ENCODE data around the gene LBH. TPM values are rescaled to one million over a fixed set of nuclear protein-coding genes. Genes with fewer than 3 reads are reported as not detected.
A peak's percentile ranks its signal among the peaks of the same experiment; 100 is the strongest.

Gene LBH
- 6.9 and 18.7 TPM in 2 replicates for total RNA-seq

DNA sequence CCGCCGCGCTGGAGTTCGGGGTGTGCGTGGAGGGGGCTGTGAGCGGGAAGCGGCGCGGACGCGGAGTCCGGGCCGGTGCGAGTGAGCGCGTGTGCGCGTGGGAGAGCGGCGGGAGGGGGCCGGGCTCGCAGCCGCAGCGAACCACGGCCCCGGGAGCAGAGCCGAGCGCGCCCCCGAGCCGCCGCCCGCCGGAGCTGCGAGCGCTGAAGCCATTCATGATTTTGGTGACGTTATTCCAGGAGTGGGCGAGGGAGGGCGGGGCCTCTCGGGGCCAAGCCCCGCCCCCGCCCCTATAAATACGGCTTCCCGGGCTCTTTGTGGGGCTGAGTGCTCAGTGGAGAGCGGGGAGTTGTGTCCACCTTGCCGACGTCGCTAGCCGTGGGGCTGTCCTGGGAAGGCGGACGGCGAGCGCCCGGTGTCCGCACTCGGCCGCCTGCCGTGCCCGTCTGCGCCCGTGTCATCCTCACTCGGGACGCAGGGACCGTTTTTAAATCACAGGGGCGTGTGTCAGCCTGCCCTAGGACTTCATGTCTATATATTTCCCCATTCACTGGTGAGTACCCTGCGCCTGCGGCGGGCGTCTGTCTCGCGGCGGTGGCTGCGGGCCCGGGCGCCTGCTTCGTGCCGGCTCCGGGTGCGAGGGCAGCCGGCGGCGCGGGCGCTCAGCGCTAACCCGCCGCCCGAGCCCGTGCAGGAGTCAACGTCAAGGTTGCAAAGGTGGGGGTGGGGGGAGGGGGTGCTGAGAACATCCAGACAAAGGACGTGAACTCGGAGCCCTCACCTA is at the start of gene LBH:
LBH (plus strand) TSS at position 323 of the 784 bp plus-strand sequence; CDS start at position 528, 205 bp downstream.
- H3K36me3 ChIP-seq (ENCODE audit: control insufficient read depth, insufficient read depth, low read length) = no peaks in the 10 kb centered on the region
- TF ChIP-seq, protein P1, sequence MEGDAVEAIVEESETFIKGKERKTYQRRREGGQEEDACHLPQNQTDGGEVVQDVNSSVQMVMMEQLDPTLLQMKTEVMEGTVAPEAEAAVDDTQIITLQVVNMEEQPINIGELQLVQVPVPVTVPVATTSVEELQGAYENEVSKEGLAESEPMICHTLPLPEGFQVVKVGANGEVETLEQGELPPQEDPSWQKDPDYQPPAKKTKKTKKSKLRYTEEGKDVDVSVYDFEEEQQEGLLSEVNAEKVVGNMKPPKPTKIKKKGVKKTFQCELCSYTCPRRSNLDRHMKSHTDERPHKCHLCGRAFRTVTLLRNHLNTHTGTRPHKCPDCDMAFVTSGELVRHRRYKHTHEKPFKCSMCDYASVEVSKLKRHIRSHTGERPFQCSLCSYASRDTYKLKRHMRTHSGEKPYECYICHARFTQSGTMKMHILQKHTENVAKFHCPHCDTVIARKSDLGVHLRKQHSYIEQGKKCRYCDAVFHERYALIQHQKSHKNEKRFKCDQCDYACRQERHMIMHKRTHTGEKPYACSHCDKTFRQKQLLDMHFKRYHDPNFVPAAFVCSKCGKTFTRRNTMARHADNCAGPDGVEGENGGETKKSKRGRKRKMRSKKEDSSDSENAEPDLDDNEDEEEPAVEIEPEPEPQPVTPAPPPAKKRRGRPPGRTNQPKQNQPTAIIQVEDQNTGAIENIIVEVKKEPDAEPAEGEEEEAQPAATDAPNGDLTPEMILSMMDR (IDR thresholded peaks at IDR 0.05; ENCODE audit: insufficient read depth, low read length, severe bottlenecking) = no peak
- peak within 1 kb of the TSS; percentile 48 for H3K4me3 ChIP-seq (ENCODE audit: low read depth, low read length)
- FAIRE-seq = no peak
- DNase-seq (ENCODE audit: low read depth) = peak; percentile 69
- no peaks in the 10 kb centered on the region for H3K27me3 ChIP-seq (ENCODE audit: control insufficient read depth, insufficient read depth, low read length)

DNA sequence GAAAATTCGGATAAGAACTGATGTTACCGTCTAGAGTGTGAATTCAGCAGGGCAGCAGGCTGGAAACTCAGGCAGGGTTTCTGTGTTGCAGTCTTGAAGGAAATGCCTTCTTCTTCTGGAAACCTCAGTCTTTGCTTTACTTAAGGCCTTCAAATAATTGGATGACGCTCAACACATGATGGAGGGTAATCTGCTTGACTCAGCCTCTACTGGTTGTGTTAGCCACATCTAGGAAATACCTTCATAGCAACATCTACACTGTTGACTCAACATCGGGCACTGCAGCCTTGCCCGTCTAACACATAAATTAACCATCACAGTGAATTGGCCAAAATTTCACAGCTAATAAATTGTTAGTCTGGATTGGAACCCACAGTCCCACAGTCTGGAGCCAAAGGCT is 47.3 kb upstream of the LBH start:
- DNase-seq (ENCODE audit: low read depth) = no peak
- no peak for FAIRE-seq
- Histone ChIP-seq H3K27me3 (ENCODE audit: control insufficient read depth, insufficient read depth, low read length) (peaks cover 2% of the 10 kb centered on the region), H3K4me3 (ENCODE audit: low read depth, low read length) (no peak overlapping the region), H3K36me3 (ENCODE audit: control insufficient read depth, insufficient read depth, low read length) (no peaks in the 10 kb centered on the region)
- TF ChIP-seq, protein P1 (IDR thresholded peaks at IDR 0.05; ENCODE audit: insufficient read depth, low read length, severe bottlenecking) = no peak

DNA sequence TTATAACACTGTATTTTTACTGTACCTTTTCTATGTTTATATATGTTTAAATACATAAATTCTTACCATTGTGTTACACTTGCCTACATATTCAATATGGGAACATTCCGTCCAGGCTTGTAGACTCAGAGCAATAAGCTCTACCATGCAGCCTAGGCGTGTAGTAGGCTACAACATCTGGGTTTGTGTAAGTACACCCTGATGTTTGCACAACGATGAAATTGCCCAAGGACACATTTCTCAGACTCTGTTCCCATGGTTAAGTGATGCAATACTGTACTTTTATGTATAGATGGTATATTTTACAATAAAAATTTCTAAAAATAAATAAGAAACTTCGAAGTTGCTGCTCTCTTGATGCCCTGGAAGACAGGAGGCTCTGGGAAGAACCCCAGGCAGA is 46.2 kb upstream of the LBH start:
- DNase-seq (ENCODE audit: low read depth) (peak; percentile 68), FAIRE-seq (no peak)
- H3K27me3 ChIP-seq (ENCODE audit: control insufficient read depth, insufficient read depth, low read length) = peaks cover 2% of the 10 kb centered on the region
- TF ChIP-seq, protein P1 (IDR thresholded peaks at IDR 0.05; ENCODE audit: insufficient read depth, low read length, severe bottlenecking) = no peak
- no peaks in the 10 kb centered on the region for H3K36me3 ChIP-seq (ENCODE audit: control insufficient read depth, insufficient read depth, low read length)
- no peak overlapping the region for H3K4me3 ChIP-seq (ENCODE audit: low read depth, low read length)

DNA sequence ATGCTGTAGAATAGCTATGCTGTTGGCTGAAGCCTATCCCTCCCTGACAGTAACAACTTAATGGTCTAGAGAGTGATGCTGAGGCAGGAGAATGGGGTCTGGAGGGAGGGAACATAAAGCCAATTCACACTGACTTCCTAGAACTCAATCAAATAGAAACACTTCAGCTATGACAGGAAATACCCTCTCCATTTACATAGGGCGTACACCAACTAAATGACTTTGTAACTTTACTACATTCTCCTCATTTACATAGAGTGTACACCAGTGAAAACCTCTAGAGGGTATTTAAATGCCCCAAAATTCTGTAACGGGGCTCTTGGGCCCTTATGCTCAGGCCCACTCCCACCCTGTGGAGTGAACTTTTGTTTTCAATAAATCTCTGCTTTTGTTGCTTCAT is 43.0 kb upstream of the LBH start:
- TF ChIP-seq, protein P1 (IDR thresholded peaks at IDR 0.05; ENCODE audit: insufficient read depth, low read length, severe bottlenecking) = no peak
- DNase-seq (ENCODE audit: low read depth) = no peak
- Histone ChIP-seq H3K4me3 (ENCODE audit: low read depth, low read length) (no peak overlapping the region), H3K27me3 (ENCODE audit: control insufficient read depth, insufficient read depth, low read length) (peaks cover 2% of the 10 kb centered on the region), H3K36me3 (ENCODE audit: control insufficient read depth, insufficient read depth, low read length) (no peaks in the 10 kb centered on the region)
- no peak for FAIRE-seq

DNA sequence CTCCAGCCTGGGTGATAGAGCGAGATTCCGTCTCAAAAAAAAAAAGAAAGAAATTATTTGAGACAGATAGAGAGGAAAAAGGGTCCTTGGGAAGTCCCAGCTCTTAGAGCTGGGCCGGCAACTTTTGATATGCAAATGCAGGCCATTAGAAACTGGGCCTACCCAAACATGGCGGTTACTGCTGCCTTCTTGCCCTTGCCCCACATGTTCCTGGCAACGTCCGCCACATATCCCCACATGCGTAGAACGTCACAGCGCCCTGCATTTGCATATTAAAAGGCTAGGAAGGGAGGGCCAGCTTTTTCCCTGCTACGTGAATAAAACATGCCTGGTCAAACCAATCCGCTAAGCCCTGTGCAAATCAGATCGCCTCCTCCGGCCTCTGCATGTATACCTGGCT is 40.7 kb upstream of the LBH start:
- H3K36me3 ChIP-seq (ENCODE audit: control insufficient read depth, insufficient read depth, low read length) = no peaks in the 10 kb centered on the region
- FAIRE-seq (no peak), DNase-seq (ENCODE audit: low read depth) (no peak)
- H3K27me3 ChIP-seq (ENCODE audit: control insufficient read depth, insufficient read depth, low read length) = no peaks in the 10 kb centered on the region
- TF ChIP-seq, protein P1 (IDR thresholded peaks at IDR 0.05; ENCODE audit: insufficient read depth, low read length, severe bottlenecking) = no peak
- H3K4me3 ChIP-seq (ENCODE audit: low read depth, low read length) = no peak overlapping the region

DNA sequence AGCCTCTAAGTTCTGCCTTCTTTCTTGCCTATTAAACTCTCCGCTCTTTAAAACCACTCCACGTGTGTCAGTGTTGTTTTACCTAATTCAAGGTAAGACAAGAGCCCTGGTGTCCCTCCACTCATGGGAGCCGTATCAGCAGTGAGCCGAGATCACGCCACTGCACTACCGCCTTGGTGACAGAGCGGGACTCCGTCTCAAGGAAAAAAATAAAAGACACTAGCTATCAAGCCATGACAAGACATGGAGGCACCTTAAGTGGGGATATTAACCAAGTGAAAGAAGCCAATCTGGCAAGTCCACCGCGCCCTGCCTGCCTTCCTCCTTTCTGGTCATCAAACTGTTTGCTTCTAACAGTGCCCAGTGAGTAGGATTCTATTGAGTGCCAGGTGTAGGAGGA is 40.2 kb upstream of the LBH start:
- Histone ChIP-seq H3K4me3 (ENCODE audit: low read depth, low read length) (no peak overlapping the region), H3K36me3 (ENCODE audit: control insufficient read depth, insufficient read depth, low read length) (no peaks in the 10 kb centered on the region), H3K27me3 (ENCODE audit: control insufficient read depth, insufficient read depth, low read length) (no peaks in the 10 kb centered on the region)
- no peak for FAIRE-seq
- no peak for DNase-seq (ENCODE audit: low read depth)
- TF ChIP-seq, protein P1 (IDR thresholded peaks at IDR 0.05; ENCODE audit: insufficient read depth, low read length, severe bottlenecking) = no peak
